GM18505 (cell line): Measurements from ENCODE around the gene ELL.

ENCODE experiments used
- ATAC-seq: cut with Tn5 transposase; IDR thresholded peaks from one replicate; pipeline ENCODE4 v1.9.1; 2021; ENCODE audit not compliant: unreplicated experiment
- POLR2A ChIP-seq: IDR thresholded peaks from 4 replicates; pipeline ENCODE4 v1.6.1; 2011; ENCODE audit warnings: borderline replicate concordance; ENCODE audit not compliant: insufficient read depth, insufficient read length; ENCODE audit errors: extremely low read depth

ELL gene

DNA sequence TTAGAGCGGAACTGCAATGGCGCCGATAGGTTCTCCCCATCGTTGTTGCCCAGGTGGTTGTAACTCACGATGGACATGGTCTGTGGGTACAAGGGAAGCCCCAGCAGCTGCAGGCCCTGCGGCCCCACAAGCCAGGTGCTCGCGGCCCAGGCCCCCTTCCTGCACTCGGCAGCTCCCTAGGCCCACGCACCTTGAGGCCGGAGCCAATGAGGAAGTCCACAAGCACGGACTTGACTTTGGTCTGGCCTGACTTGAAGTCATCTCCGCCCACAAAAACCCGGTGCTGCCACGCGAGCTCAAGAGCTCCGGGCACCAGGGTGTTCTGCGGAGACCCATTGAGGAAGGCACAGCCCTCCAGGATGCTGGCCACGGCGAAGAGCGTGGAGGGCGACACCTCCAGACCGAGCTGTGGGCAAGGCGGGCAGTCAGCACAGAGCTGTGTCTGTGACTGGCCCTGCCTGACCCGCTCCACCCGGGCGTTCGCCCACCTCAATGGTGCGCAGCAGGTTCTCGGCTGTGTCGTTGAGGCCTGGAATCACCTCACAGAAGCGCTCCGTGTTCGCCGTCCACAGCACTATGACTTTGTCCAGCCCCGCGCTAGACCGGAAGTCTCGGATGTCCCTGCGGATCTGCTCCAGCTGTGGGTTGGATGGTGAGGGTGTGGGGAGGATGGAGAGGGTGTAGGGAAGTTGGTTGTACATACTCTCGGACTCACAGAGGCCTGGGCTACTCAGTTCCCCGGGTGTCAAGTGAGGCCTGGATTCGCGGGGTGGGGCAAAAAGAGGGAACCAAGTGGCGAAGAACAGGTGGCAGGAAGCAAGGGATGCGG is 85.8 kb downstream of the ELL start:
- no peak for TF ChIP-seq POLR2A
- no peak for ATAC-seq

DNA sequence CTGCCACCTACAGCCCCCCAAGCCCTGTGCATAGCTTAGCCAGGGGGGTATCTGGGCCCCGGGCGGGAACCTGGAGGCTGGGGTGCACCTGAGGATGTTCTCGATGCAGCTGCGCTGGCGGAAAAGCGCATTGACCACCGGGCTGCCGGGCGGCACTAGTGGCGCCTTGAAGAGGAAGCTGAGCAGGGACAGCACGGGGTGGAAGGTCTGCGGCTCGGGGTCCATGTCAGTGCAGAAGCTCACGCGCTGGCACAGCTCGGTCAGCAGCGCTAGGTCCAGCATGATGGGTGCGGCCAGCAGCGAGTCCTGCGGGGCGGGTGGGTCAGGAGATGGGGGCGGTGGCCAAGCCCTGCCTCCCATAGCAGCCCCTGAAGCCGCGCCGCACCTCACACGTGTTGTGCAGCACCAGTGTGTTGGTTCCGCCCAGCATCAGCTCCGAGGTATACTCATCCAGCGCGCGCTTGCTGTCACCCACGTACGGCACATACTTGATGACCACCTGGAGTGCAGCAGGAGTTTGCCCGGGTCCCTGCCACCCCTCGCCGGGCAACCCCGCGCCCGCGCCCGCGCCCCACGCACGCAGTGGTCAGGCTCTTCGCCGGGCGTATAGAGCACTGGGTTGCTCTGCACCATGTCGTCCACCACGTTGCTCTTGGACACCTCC is 86.6 kb downstream of the ELL start:
- no peak for TF ChIP-seq POLR2A
- no peak for ATAC-seq

DNA sequence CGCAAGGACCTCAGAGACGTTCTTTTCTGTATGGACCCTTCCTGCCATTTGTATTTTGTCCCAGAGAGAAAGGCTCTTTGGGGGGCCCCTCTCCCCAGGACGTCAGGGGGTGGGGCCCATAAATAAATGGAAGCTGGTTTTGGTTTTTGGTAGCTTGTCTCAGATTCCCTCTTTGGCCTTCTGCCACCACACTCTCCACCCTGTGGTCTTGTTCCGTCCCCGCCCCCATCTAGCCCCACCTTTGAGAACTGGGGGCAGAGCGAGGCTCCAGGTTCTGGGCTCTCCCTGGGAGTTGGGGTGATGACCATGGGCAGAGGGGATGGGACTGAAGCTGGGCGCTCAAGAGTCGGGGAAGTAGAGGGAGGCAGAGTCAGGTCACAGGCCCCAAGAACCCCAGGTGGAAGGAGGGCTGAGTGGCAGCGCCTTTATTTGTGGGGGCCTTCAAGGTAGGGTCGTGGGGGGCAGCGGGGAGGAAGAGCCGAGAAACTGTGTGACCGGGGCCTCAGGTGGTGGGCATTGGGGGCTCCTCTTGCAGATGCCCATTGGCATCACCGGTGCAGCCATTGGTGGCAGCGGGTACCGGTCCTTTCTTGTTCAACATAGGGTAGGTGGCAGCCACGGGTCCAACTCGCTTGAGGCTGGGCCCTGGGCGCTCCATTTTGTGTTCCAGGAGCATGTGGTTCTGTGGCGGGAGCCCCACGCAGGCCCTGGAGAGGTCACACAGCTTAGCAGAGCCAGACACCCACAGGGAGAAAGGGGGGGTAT is 87.3 kb downstream of the ELL start:
- TF ChIP-seq POLR2A: no peak
- ATAC-seq: no peak

DNA sequence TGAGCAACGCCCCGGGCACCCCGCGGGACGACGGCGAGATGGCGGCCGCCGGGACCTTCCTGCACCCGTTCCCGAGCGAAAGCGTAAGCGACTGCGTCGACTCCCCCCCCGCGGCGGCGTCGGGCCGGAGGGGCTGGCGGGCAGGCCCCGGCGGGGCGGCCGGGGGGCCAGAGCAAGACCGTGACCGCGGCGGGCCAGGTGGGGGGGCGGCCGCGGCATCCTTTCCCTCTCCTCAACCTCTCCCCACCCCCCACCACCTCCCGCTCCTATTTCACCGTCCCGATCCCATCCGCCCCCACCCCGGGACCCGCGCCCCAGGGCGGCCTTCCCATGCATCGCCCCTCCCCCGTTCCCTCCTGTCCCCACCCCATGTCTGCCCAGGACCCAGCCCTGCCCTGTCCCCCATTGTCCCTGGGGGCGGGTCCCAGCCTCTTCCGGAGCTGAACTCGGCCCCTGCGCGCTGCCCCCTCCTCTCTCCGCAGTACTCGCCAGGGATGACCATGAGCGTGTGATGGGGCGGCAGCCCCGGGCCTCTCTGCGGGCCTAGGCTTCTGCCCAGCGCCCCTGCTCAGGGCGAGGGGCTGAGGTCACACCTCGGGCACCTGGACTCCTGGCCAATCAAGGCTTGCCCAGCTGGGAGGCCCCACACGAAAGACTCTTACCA is 88.0 kb downstream of the ELL start:
- no peak for ATAC-seq
- no peak for TF ChIP-seq POLR2A

DNA sequence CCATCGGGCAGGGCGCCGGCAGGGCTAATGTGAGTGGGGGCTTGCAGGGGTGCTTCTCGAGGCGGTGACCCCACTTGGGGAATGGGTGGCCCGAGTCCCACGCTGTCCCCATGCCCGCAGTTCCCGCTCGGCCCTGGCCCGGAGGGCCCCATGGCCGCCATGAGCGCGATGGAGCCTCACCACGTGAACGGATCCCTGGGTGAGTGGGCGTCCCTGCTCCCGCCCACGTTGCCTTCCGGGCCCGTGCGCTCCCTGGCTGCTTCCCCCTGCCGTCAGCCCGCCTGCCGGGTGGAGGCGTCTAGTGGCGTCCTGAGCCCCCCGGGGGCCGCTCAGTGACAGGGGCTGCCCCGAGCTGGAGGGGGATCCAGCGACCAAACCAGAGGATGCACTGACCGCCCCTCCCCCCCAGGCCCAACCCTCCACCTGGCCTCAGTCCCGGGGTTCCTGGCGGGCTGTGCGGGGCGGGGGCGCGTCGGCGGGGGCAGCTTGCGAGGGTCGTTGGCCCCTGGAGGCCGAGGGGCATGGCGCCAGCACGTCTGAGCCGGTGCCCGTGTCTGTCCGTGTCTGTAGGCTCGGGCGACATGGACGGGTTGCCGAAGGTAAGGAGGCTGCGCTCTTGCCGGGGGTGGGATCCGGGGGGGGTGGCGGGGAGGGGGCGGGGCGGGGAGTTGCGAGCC is 88.7 kb downstream of the ELL start:
- TF ChIP-seq POLR2A: peak; percentile 64
- ATAC-seq: no peak

DNA sequence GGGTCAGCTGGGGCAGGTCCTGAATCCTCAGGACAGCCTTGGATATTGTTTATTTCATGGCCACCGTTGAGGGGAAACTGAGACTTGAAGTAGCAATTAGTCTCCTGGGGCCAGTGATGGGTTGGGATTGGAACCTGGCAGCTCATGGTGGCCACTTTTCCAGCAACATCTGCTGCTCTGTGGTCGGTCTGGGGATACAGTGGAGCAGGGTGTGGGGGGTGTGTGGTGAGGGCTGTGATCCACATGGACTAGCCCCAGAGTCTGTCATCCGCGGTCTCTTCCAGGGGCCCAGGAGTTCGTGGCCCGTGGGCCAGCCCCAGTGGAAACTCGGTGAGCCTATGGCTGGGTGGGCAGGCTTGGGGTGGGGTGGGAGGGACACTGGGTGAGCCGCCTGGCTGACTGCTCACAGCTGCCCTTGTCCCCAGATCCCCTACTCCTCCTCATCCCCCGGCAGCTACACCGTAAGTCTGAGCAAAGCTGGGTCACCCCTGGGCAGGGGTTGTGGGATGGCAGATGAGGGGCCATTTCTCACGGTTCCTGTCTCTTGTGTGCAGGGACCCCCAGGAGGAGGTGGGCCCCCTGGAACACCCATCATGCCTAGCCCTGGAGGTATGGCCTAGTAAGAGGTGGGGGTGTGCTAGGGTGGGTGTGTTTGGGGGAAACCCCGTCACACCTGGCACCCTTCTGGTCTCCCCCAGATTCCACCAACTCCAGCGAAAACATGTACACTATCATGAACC is 89.4 kb downstream of the ELL start:
- no peak for ATAC-seq
- no peak for TF ChIP-seq POLR2A

DNA sequence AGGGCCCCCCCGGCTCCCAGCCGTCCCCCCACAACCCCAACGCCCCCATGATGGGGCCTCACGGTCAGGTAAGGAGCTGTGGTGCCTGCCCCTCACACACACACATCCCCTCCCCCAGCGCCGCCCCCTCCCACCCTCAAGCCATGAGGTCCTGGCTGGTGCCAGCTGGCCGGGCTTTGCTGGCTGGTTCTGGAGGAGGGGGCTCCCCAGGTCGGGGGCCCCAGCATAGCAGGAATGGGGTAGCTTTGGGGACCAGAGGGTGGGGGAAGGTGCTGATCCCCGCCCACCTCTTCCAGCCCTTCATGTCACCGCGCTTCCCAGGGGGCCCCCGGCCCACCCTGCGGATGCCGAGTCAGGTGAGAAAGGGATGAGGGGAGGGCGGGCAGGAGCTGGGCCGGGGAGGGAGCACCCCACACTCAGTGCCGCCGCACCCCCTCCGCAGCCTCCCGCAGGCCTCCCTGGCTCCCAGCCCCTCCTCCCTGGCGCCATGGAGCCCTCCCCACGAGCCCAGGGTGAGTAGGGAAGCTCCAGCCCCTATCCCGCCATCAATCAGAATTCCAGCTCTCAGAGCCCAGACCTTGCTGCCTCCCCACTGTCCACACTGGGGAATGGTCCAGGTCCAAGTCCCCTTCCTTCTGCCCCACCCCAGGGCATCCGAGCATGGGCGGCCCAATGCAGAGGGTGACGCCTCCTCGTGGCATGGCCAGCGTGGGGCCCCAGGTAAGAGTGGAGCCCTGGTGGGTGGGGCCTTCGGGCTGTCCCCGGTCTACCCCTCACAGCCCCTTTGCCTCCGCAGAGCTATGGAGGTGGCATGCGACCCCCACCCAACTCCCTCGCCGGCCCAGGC is 90.3 kb downstream of the ELL start:
- no peak for TF ChIP-seq POLR2A
- ATAC-seq: no peak

DNA sequence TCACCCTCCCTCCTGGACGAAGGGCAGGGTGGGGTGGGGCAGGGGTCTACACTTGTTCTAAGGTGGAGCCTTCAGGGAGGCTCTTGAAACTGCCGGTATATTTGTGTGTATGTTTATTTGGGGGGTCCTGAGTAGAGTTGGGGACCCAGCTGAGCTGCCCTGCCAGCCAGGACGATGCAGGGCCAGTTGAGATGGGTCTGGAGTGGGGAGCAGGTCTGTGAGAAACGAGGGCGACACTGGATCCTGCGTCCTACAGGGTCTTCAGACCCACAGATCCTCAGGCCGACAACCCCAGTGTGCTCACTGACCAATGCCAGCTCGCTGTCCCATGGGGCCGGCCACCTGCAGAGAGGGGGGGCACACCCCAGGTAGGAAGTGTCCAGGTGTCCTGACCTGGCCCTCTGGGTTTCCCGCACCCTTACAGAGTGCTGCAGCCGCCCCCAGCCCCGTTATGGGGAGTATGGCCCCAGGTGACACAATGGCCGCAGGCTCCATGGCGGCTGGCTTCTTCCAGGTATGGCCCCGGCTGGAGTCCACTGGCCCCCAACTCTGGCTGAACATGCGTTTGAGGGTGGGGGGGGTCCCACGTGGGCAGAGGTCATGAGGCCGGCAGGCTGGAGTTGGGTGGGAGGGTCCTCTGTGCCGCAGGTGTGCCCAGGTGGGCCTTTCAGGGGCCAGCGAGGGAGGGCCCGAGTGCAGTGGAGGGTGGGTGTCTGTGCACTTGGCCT is 91.3 kb downstream of the ELL start:
- ATAC-seq: no peak
- no peak for TF ChIP-seq POLR2A

DNA sequence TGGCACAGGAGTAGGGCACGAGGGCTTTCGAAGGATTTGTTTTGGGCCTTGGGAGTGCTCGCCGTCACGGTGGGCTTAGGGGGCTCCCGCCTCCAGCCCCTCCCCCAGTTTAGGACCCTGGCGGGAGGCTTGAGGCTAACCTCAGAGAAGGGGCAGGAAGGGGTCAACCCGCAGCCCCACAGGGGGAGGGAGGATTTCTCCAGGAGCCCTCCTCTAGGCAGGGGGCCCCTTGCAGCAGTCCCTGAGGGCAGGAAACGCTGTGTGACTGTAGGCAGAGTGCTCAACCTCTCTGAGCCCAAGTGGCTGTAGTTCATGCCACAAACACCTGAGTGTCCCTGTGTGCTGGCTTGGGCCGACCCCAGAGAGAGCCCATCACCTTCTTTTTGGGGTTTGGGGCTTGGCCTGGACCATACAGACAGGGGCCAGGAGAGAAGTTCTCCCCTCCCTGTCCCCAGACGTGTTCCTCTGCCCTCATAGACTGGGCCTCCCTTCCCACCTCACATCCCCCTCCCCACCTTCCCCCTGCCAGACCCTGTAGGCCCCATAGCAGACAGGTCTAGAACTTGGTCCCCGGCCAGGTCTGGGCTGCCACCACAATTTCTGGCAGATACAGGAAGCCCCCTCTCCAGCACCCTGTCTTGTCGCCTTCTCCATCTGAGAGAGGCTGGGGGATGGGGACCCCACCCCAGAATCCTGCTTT is 92.0 kb downstream of the ELL start:
- no peak for TF ChIP-seq POLR2A
- no peak for ATAC-seq
